ENCODE measurements around the gene EGFLAM.

The EGFLAM gene

GRCh38 chr5:38468202-38468673 is 209.9 kb downstream of the EGFLAM start:
- ATAC-seq (ENCODE audit: low read depth) (no peak), DNase-seq (ENCODE audit: low spot score in 2 of 2) (no peak)
- Mint-ChIP-seq H3K9me3 (no peaks in the 10 kb centered on the region), H3K4me1 (no peaks in the 10 kb centered on the region), H3K27ac (no peak overlapping the region), H3K27me3 (peaks cover 12% of the 10 kb centered on the region), H3K4me3 (no peak overlapping the region), H3K36me3 (no peaks in the 10 kb centered on the region)

- Mint-ChIP-seq H3K27me3 (peaks cover 12% of the 10 kb centered on the region), H3K36me3 (no peaks in the 10 kb centered on the region), H3K9me3 (no peaks in the 10 kb centered on the region), H3K27ac (no peak overlapping the region), H3K4me3 (no peak overlapping the region), H3K4me1 (no peaks in the 10 kb centered on the region)
- ATAC-seq (ENCODE audit: low read depth) (no peak), DNase-seq (ENCODE audit: low spot score in 2 of 2) (no peak)
Observed at GRCh38 chr5:38468978-38469706, 210.8 kb downstream of the EGFLAM start.

- ATAC-seq (ENCODE audit: low read depth) (no peak), DNase-seq (ENCODE audit: low spot score in 2 of 2) (no peak)
- Mint-ChIP-seq H3K9me3 (no peaks in the 10 kb centered on the region), H3K27me3 (peaks cover 15% of the 10 kb centered on the region), H3K27ac (no peak overlapping the region), H3K4me1 (no peaks in the 10 kb centered on the region), H3K36me3 (no peaks in the 10 kb centered on the region), H3K4me3 (no peak overlapping the region)
Observed at GRCh38 chr5:38469707-38470267, 211.4 kb downstream of the EGFLAM start.

GRCh38 chr5:38471709-38472108 is 213.3 kb downstream of the EGFLAM start:
- Mint-ChIP-seq H3K4me3 (no peak overlapping the region), H3K4me1 (no peaks in the 10 kb centered on the region), H3K9me3 (no peaks in the 10 kb centered on the region), H3K27me3 (peaks cover 12% of the 10 kb centered on the region), H3K36me3 (no peaks in the 10 kb centered on the region), H3K27ac (no peak overlapping the region)
- ATAC-seq (ENCODE audit: low read depth) (no peak), DNase-seq (ENCODE audit: low spot score in 2 of 2) (no peak)

- DNase-seq (ENCODE audit: low spot score in 2 of 2): no peak
- Mint-ChIP-seq H3K27me3 (peaks cover 14% of the 10 kb centered on the region), H3K4me1 (no peaks in the 10 kb centered on the region), H3K4me3 (no peak overlapping the region), H3K36me3 (no peaks in the 10 kb centered on the region), H3K9me3 (no peaks in the 10 kb centered on the region), H3K27ac (no peak overlapping the region)
- ATAC-seq (ENCODE audit: low read depth): no peak
Observed at GRCh38 chr5:38472541-38472940, 214.2 kb downstream of the EGFLAM start.

- Mint-ChIP-seq H3K4me1 (no peaks in the 10 kb centered on the region), H3K27ac (no peak overlapping the region), H3K9me3 (no peaks in the 10 kb centered on the region), H3K4me3 (no peak overlapping the region), H3K27me3 (peaks cover 11% of the 10 kb centered on the region), H3K36me3 (no peaks in the 10 kb centered on the region)
- ATAC-seq (ENCODE audit: low read depth) (no peak), DNase-seq (ENCODE audit: low spot score in 2 of 2) (no peak)
Observed at GRCh38 chr5:38473008-38473407, 214.6 kb downstream of the EGFLAM start.

GRCh38 chr5:38478166-38478565 is 219.8 kb downstream of the EGFLAM start:
- Mint-ChIP-seq H3K27me3 (peaks cover 7% of the 10 kb centered on the region), H3K4me3 (no peak overlapping the region), H3K36me3 (no peaks in the 10 kb centered on the region), H3K4me1 (no peaks in the 10 kb centered on the region), H3K9me3 (no peaks in the 10 kb centered on the region), H3K27ac (no peak overlapping the region)
- no peak for ATAC-seq (ENCODE audit: low read depth)
- no peak for DNase-seq (ENCODE audit: low spot score in 2 of 2)

- Mint-ChIP-seq H3K4me1 (no peaks in the 10 kb centered on the region), H3K27me3 (peaks cover 6% of the 10 kb centered on the region), H3K4me3 (no peak overlapping the region), H3K9me3 (no peaks in the 10 kb centered on the region), H3K27ac (no peak overlapping the region), H3K36me3 (no peaks in the 10 kb centered on the region)
- DNase-seq (ENCODE audit: low spot score in 2 of 2) (no peak), ATAC-seq (ENCODE audit: low read depth) (no peak)
Observed at GRCh38 chr5:38478878-38479277, 220.5 kb downstream of the EGFLAM start.

GRCh38 chr5:38479315-38479904 is 221.1 kb downstream of the EGFLAM start:
- H3K9me3 Mint-ChIP-seq: no peaks in the 10 kb centered on the region
- no peak overlapping the region for H3K4me3 Mint-ChIP-seq
- no peak for ATAC-seq (ENCODE audit: low read depth)
- peaks cover 9% of the 10 kb centered on the region for H3K27me3 Mint-ChIP-seq
- no peak overlapping the region for H3K27ac Mint-ChIP-seq
- DNase-seq (ENCODE audit: low spot score in 2 of 2): no peak
- no peaks in the 10 kb centered on the region for H3K36me3 Mint-ChIP-seq
- H3K4me1 Mint-ChIP-seq: no peaks in the 10 kb centered on the region

GRCh38 chr5:38483805-38484398 is 225.5 kb downstream of the EGFLAM start:
- no peak overlapping the region for H3K4me3 Mint-ChIP-seq
- ATAC-seq (ENCODE audit: low read depth) (no peak), DNase-seq (ENCODE audit: low spot score in 2 of 2) (no peak)
- H3K27me3 Mint-ChIP-seq: peaks cover 20% of the 10 kb centered on the region
- no peak overlapping the region for H3K27ac Mint-ChIP-seq
- H3K36me3 Mint-ChIP-seq: no peaks in the 10 kb centered on the region
- no peaks in the 10 kb centered on the region for H3K9me3 Mint-ChIP-seq
- H3K4me1 Mint-ChIP-seq: no peaks in the 10 kb centered on the region

- Mint-ChIP-seq H3K4me1 (no peaks in the 10 kb centered on the region), H3K36me3 (no peaks in the 10 kb centered on the region), H3K9me3 (no peaks in the 10 kb centered on the region), H3K27me3 (peaks cover 13% of the 10 kb centered on the region), H3K27ac (no peak overlapping the region), H3K4me3 (no peak overlapping the region)
- no peak for ATAC-seq (ENCODE audit: low read depth)
- no peak for DNase-seq (ENCODE audit: low spot score in 2 of 2)
Observed at GRCh38 chr5:38494175-38494574, 235.8 kb downstream of the EGFLAM start.

GRCh38 chr5:38494763-38495162 is 236.4 kb downstream of the EGFLAM start:
- no peak for ATAC-seq (ENCODE audit: low read depth)
- Mint-ChIP-seq H3K9me3 (no peaks in the 10 kb centered on the region), H3K4me1 (no peaks in the 10 kb centered on the region), H3K27ac (no peak overlapping the region), H3K36me3 (no peaks in the 10 kb centered on the region), H3K4me3 (no peak overlapping the region), H3K27me3 (peaks cover 14% of the 10 kb centered on the region)
- no peak for DNase-seq (ENCODE audit: low spot score in 2 of 2)

GRCh38 chr5:38497946-38498345 is 239.6 kb downstream of the EGFLAM start:
- no peak for DNase-seq (ENCODE audit: low spot score in 2 of 2)
- Mint-ChIP-seq H3K4me1 (no peaks in the 10 kb centered on the region), H3K9me3 (no peaks in the 10 kb centered on the region), H3K4me3 (no peak overlapping the region), H3K27me3 (peaks cover 10% of the 10 kb centered on the region), H3K27ac (no peak overlapping the region), H3K36me3 (no peaks in the 10 kb centered on the region)
- ATAC-seq (ENCODE audit: low read depth): no peak

- no peak for ATAC-seq (ENCODE audit: low read depth)
- Mint-ChIP-seq H3K4me1 (no peaks in the 10 kb centered on the region), H3K4me3 (no peak overlapping the region), H3K27me3 (peaks cover 11% of the 10 kb centered on the region), H3K27ac (no peak overlapping the region), H3K36me3 (no peaks in the 10 kb centered on the region), H3K9me3 (no peaks in the 10 kb centered on the region)
- DNase-seq (ENCODE audit: low spot score in 2 of 2): no peak
Observed at GRCh38 chr5:38500573-38501260, 242.4 kb downstream of the EGFLAM start.

Data from memory B cell (primary cell).